ENCODE data around the gene ABCA7.

The ABCA7 gene

GRCh38 chr19:1039646-1040475, at the start of gene ABCA7:
TSS of gene ABCA7 (plus strand) at chr19:1040107. CDS start at chr19:1041362, 1,255 bp downstream.
- no peak for FAIRE-seq

- no peak for FAIRE-seq
Measured at GRCh38 chr19:990119-990571, 49.8 kb upstream of the ABCA7 start.

- FAIRE-seq, result no peak
Measured at GRCh38 chr19:990746-991145, 49.2 kb upstream of the ABCA7 start.

GRCh38 chr19:991174-991931, 48.6 kb upstream of the ABCA7 start:
- no peak for FAIRE-seq

GRCh38 chr19:991932-992669, 47.8 kb upstream of the ABCA7 start:
- FAIRE-seq, result no peak

- no peak for FAIRE-seq
Measured at GRCh38 chr19:992670-993055, 47.2 kb upstream of the ABCA7 start.

- FAIRE-seq, result no peak
Measured at GRCh38 chr19:993361-993830, 46.5 kb upstream of the ABCA7 start.

GRCh38 chr19:993831-994393, 46.0 kb upstream of the ABCA7 start:
- FAIRE-seq, result no peak

GRCh38 chr19:994516-994915, 45.4 kb upstream of the ABCA7 start:
- FAIRE-seq, result no peak

- FAIRE-seq, result no peak
Measured at GRCh38 chr19:995051-995827, 44.7 kb upstream of the ABCA7 start.

GRCh38 chr19:996051-996838, 43.7 kb upstream of the ABCA7 start:
- FAIRE-seq, result no peak

- FAIRE-seq, result no peak
Measured at GRCh38 chr19:998064-998463, 41.8 kb upstream of the ABCA7 start.

GRCh38 chr19:999379-999719, 40.6 kb upstream of the ABCA7 start:
- FAIRE-seq, result no peak

GRCh38 chr19:1000095-1000494, 39.8 kb upstream of the ABCA7 start, which contains the start of gene GRIN3B:
TSS of gene GRIN3B (plus strand) at chr19:1000419. CDS start at chr19:1000438, 19 bp downstream.
- FAIRE-seq, result no peak

- no peak for FAIRE-seq
Measured at GRCh38 chr19:1000591-1001537, 39.0 kb upstream of the ABCA7 start.

GRCh38 chr19:1001538-1002166, 38.3 kb upstream of the ABCA7 start:
- no peak for FAIRE-seq

- FAIRE-seq, result no peak
Measured at GRCh38 chr19:1002600-1002999, 37.3 kb upstream of the ABCA7 start.

GRCh38 chr19:1003283-1003682, 36.6 kb upstream of the ABCA7 start:
- no peak for FAIRE-seq

GRCh38 chr19:1004204-1004802, 35.6 kb upstream of the ABCA7 start:
- no peak for FAIRE-seq

Data from A204.1 (cell line).